Panc1 (cell line): ENCODE data around the gene IL1RAPL1. TPM values are rescaled to one million over a fixed set of nuclear protein-coding genes. Genes with fewer than 3 reads are reported as not detected.

ENCODE experiments used
- ATAC-seq: fragments of 200-7000 bp; cut with Tn5 transposase; 2 replicates; pipeline ENCODE4 v1.9.1; 2020; ENCODE audit warnings: mild to moderate bottlenecking, moderate library complexity
- BruUV-seq: library from RNA; stranded (reverse); fragments of 400-500 nt; replicated peaks from 2 replicates; lab custom pipeline; 2021; lab: Mats Ljungman, UMichigan
- CTCF ChIA-PET: fragments of 300-600 bp; sonication (Branson Sonifier 250); formaldehyde crosslinking; loops from one replicate; lab custom pipeline; 2022; ENCODE audit warnings: antibody characterized with exemption; lab: Charles Lee
- POLR2A ChIA-PET: fragments of 300-600 bp; sonication (Branson Sonifier 250); formaldehyde crosslinking; loops from one replicate; lab custom pipeline; 2022; ENCODE audit warnings: antibody characterized with exemption; lab: Charles Lee
- DNase-seq: peaks from one replicate; pipeline ENCODE4 v3.0.0-alpha.2; 2010; ENCODE audit warnings: low read depth, low spot score
- H3K27ac ChIP-seq: 2 replicates; pipeline ENCODE4 v1.5.1; 2011; ENCODE audit warnings: mild to moderate bottlenecking, low read length, inconsistent platforms
- H3K27me3 ChIP-seq: fragments of 200-500 bp; sonication (Bioruptor generic); 2 replicates; pipeline ENCODE4 v1.6.0; 2014; ENCODE audit warnings: low read length, inconsistent platforms; ENCODE audit not compliant: control insufficient read depth, insufficient read depth
- H3K36me3 ChIP-seq: fragments of 200-500 bp; sonication (Bioruptor generic); 2 replicates; pipeline ENCODE4 v1.5.1; 2014; ENCODE audit warnings: inconsistent platforms, mild to moderate bottlenecking, low read length, moderate library complexity; ENCODE audit not compliant: control insufficient read depth, insufficient read depth
- H3K4me1 ChIP-seq: 2 replicates; pipeline ENCODE4 v1.5.1; 2011; ENCODE audit warnings: inconsistent platforms, mild to moderate bottlenecking, low read length, moderate library complexity; ENCODE audit not compliant: control insufficient read depth, insufficient read depth
- H3K4me3 ChIP-seq, 2 experiments: 2 replicates each; pipeline ENCODE4 v1.5.1; 2011 to 2012; ENCODE audit warnings: low read depth in 2 of 2, low read length in 2 of 2, mild to moderate bottlenecking in 2 of 2, inconsistent platforms in 1 of 2, moderate library complexity in 1 of 2
- H3K9me3 ChIP-seq: fragments of 200-500 bp; sonication (Bioruptor generic); 2 replicates; pipeline ENCODE4 v1.5.1; 2014; ENCODE audit warnings: low read depth, mild to moderate bottlenecking, inconsistent platforms, low read length, moderate library complexity; ENCODE audit not compliant: control insufficient read depth, insufficient read depth
- CTCF ChIP-seq: fragments of 450-650 bp; IDR thresholded peaks from 2 replicates; pipeline ENCODE4 v1.5.1; 2017; ENCODE audit warnings: mild to moderate bottlenecking
- POLR2AphosphoS5 ChIP-seq: IDR thresholded peaks from 2 replicates; pipeline ENCODE4 v1.6.1; 2012; ENCODE audit warnings: mild to moderate bottlenecking, low read depth, low read length, moderate library complexity
- REST ChIP-seq, 2 experiments: IDR thresholded peaks; 2 replicates each; pipeline ENCODE4 v1.6.1; 2011 to 2012; ENCODE audit warnings: low read depth in 2 of 2, control low read depth in 1 of 2, low read length in 1 of 2, mild to moderate bottlenecking in 1 of 2, moderate library complexity in 1 of 2; ENCODE audit not compliant: insufficient read depth in 1 of 2
- SIN3A ChIP-seq: IDR thresholded peaks from 2 replicates; pipeline ENCODE4 v1.6.1; 2012; ENCODE audit warnings: low read depth, mild to moderate bottlenecking, low read length, moderate library complexity, borderline replicate concordance; ENCODE audit not compliant: insufficient read depth
- TCF7L2 ChIP-seq: IDR thresholded peaks from 2 replicates; pipeline ENCODE4 v1.6.1; 2011; ENCODE audit warnings: mild to moderate bottlenecking, low read depth, low read length, inconsistent platforms
- in situ Hi-C: cut with HindIII; loops from 2 replicates; pipeline ENCODE4 v1.10.0; 2016; ENCODE audit warnings: low sequenced_read_pairs, low pct_unique_long_range_greater_than_20kb
- intact Hi-C: fragments of 100-400 bp; cut with micrococcal nuclease; formaldehyde crosslinking; loops from one replicate; pipeline ENCODE4 v1.10.0; 2022; ENCODE audit not compliant: unreplicated experiment
- total RNA-seq: library from RNA; stranded (reverse); gene quantifications from one replicate; pipeline ENCODE4 v1.2.1, GENCODE V29; 2021; ENCODE audit not compliant: unreplicated experiment

The IL1RAPL1 gene
- total RNA-seq, 1 experiment from 2014 or later, result 0.59 TPM

- H3K4me1 ChIP-seq, result no peaks in the 10 kb centered on the region
- intact Hi-C loops (no loop called here), in situ Hi-C loops (no loop called here)
- CTCF ChIA-PET, result no interaction called here
- no TSS peak for BruUV-seq
- no peaks in the 10 kb centered on the region for H3K27me3 ChIP-seq
- ATAC-seq (no peak), DNase-seq (no peak)
- no peak overlapping the region for H3K27ac ChIP-seq
- H3K4me3 ChIP-seq, result no peak overlapping the region
- H3K9me3 ChIP-seq, result no peaks in the 10 kb centered on the region
- no peak for TF ChIP-seq SIN3A
- TF ChIP-seq CTCF, result no peak
- POLR2A ChIA-PET, result no interaction called here
- no peaks in the 10 kb centered on the region for H3K36me3 ChIP-seq
Measured at GRCh38 chrX:28549838-28550237, 37.4 kb upstream of the IL1RAPL1 start.

GRCh38 chrX:28550331-28550872, 36.8 kb upstream of the IL1RAPL1 start:
- Histone ChIP-seq H3K9me3 (no peaks in the 10 kb centered on the region), H3K27me3 (no peaks in the 10 kb centered on the region), H3K36me3 (no peaks in the 10 kb centered on the region), H3K4me1 (no peaks in the 10 kb centered on the region), H3K27ac (no peak overlapping the region), H3K4me3 (no peak overlapping the region)
- intact Hi-C loops, result no loop called here
- DNase-seq, result no peak
- ATAC-seq, result no peak
- in situ Hi-C loops, result no loop called here
- ChIA-PET CTCF (no interaction called here), POLR2A (no interaction called here)
- no TSS peak for BruUV-seq
- TF ChIP-seq TCF7L2 (no peak), REST (IDR thresholded peaks at IDR 0.05; ENCODE audit: insufficient read depth in 1 of 2, low read depth in 2 of 2, low read length in 1 of 2) (no peak), CTCF (no peak), SIN3A (no peak), POLR2AphosphoS5 (no peak)
